ENCODE measurements around the gene PTTG1IP. TPM values are rescaled to one million over a fixed set of nuclear protein-coding genes. Genes with fewer than 3 reads are reported as not detected.

The PTTG1IP gene
- total and polyA plus RNA-seq, 2 of the 13 experiments (the other 11 are each of a cell fraction or from before 2014, with no cell fraction given) = 161 to 700 TPM

- peak; percentile 72; the same call in 1 of the 2 replicates for TF ChIP-seq GLI4 (CRISPR knock-in tag; IDR thresholded peaks at IDR 0.05; ENCODE audit: borderline replicate concordance)
- no peak for TF ChIP-seq SNAI1 (CRISPR knock-in tag; IDR thresholded peaks at IDR 0.05; ENCODE audit: borderline replicate concordance)
- TF ChIP-seq HNRNPL (IDR thresholded peaks at IDR 0.05; ENCODE audit: low read depth, low read length) = peak; percentile 87
- no peak for TF ChIP-seq MLLT10 (CRISPR knock-in tag; IDR thresholded peaks at IDR 0.05)
- peak; percentile 82 for TF ChIP-seq RXRA (CRISPR knock-in tag; IDR thresholded peaks at IDR 0.05)
- no peak for TF ChIP-seq GTF3A (CRISPR knock-in tag; conservative IDR thresholded peaks at IDR 0.05)
- TF ChIP-seq ERF (CRISPR knock-in tag; IDR thresholded peaks at IDR 0.05) = 0 out of 2 replicates have a peak, but pooled peaks have one; percentile 23
- peak; percentile 43; the same call in 1 of the 2 replicates for TF ChIP-seq ZGPAT (CRISPR knock-in tag; IDR thresholded peaks at IDR 0.05)
- no peak for TF ChIP-seq NFIC (IDR thresholded peaks at IDR 0.05; ENCODE audit: low read length)
- no peak for TF ChIP-seq EEA1 (CRISPR knock-in tag; IDR thresholded peaks at IDR 0.05; ENCODE audit: borderline replicate concordance)
- TF ChIP-seq ZNF274 (CRISPR knock-in tag; IDR thresholded peaks at IDR 0.05) = 0 out of 2 replicates have a peak, but pooled peaks have one; percentile 61
- no peak for TF ChIP-seq ZNF644 (CRISPR knock-in tag; IDR thresholded peaks at IDR 0.05; ENCODE audit: low read depth)
- TF ChIP-seq HDAC2 (CRISPR knock-in tag; IDR thresholded peaks at IDR 0.05) = peak; percentile 47; the same call in 1 of the 2 replicates
- TF ChIP-seq RBFOX2 (IDR thresholded peaks at IDR 0.05; ENCODE audit: low read depth, low read length) = peak; percentile 12; the same call in 1 of the 2 replicates
- peak; percentile 18 for TF ChIP-seq YY1 (IDR thresholded peaks at IDR 0.05; ENCODE audit: insufficient read depth, insufficient replicate concordance, low read depth, low read length)
- peak; percentile 53; the same call in 1 of the 2 replicates for TF ChIP-seq MEIS2 (CRISPR knock-in tag; IDR thresholded peaks at IDR 0.05)
- 0 out of 2 replicates have a peak, but pooled peaks have one; percentile 32 for TF ChIP-seq ZNF891 (CRISPR knock-in tag; IDR thresholded peaks at IDR 0.05)
- TF ChIP-seq NFAT5 (CRISPR knock-in tag; IDR thresholded peaks at IDR 0.05) = 0 out of 2 replicates have a peak, but pooled peaks have one; percentile 37
- TF ChIP-seq MTA1 (CRISPR knock-in tag; IDR thresholded peaks at IDR 0.05; ENCODE audit: borderline replicate concordance) = peak; percentile 64; the same call in 1 of the 2 replicates
- peak; percentile 79 for TF ChIP-seq HIVEP1 (CRISPR knock-in tag; IDR thresholded peaks at IDR 0.05)
- no peak for TF ChIP-seq ZNF260 (CRISPR knock-in tag; IDR thresholded peaks at IDR 0.05; ENCODE audit: borderline replicate concordance, low read depth)
- TF ChIP-seq MATR3 (CRISPR knock-in tag; IDR thresholded peaks at IDR 0.05) = no peak
- no peak for TF ChIP-seq ZFAT (CRISPR knock-in tag; conservative IDR thresholded peaks at IDR 0.05)
Observed at GRCh38 chr21:44910229-44911067, 37.0 kb upstream of the PTTG1IP start (continued).

Data from HepG2 (cell line).